ENCODE data around the gene IARS2. TPM values are rescaled to one million over a fixed set of nuclear protein-coding genes. Genes with fewer than 3 reads are reported as not detected.

Gene IARS2
- total RNA-seq, 1 donor from 2014 or later, result 35.4 TPM

DNA sequence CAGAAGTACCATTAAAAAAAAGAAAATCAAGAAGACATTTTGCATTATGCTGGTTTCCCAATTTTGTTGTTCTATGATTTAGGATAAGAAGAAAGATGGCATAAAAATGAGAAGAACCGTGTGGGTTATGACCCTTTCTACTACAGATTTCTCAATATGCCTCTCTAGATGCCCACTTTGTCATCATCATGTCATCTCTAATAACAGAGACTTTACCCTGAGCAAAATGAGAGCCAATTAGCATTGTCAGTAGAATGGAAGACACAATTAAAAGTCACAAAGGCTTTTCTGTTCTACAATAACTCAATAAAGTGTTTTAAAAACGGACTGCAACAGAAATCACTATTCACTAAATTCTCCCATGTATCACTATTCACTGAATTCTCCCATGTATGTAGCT is 92.8 kb downstream of the IARS2 start:
- Mint-ChIP-seq H3K36me3 (ENCODE audit: unreplicated experiment) (no peaks in the 10 kb centered on the region), H3K27ac (ENCODE audit: unreplicated experiment) (no peak overlapping the region), H3K4me3 (ENCODE audit: unreplicated experiment) (no peak overlapping the region), H3K27me3 (ENCODE audit: unreplicated experiment) (no peaks in the 10 kb centered on the region), H3K4me1 (ENCODE audit: low read depth, unreplicated experiment) (no peaks in the 10 kb centered on the region), H3K9me3 (ENCODE audit: unreplicated experiment) (no peaks in the 10 kb centered on the region)
- no peak for DNase-seq
- no peak for TF ChIP-seq CTCF (IDR thresholded peaks at IDR 0.05; ENCODE audit: partially characterized antibody, unreplicated experiment)

GRCh38 chr1:220188538-220188937 is 94.6 kb downstream of the IARS2 start:
- H3K4me3 Mint-ChIP-seq (ENCODE audit: unreplicated experiment), result no peak overlapping the region
- H3K27ac Mint-ChIP-seq (ENCODE audit: unreplicated experiment), result no peak overlapping the region
- no peaks in the 10 kb centered on the region for H3K9me3 Mint-ChIP-seq (ENCODE audit: unreplicated experiment)
- H3K27me3 Mint-ChIP-seq (ENCODE audit: unreplicated experiment), result no peaks in the 10 kb centered on the region
- no peaks in the 10 kb centered on the region for H3K4me1 Mint-ChIP-seq (ENCODE audit: low read depth, unreplicated experiment)
- no peak for TF ChIP-seq CTCF (IDR thresholded peaks at IDR 0.05; ENCODE audit: partially characterized antibody, unreplicated experiment)
- H3K36me3 Mint-ChIP-seq (ENCODE audit: unreplicated experiment), result no peaks in the 10 kb centered on the region
- DNase-seq, result no peak

- Mint-ChIP-seq H3K4me1 (ENCODE audit: low read depth, unreplicated experiment) (no peaks in the 10 kb centered on the region), H3K9me3 (ENCODE audit: unreplicated experiment) (no peaks in the 10 kb centered on the region), H3K4me3 (ENCODE audit: unreplicated experiment) (no peak overlapping the region), H3K36me3 (ENCODE audit: unreplicated experiment) (no peaks in the 10 kb centered on the region), H3K27me3 (ENCODE audit: unreplicated experiment) (no peaks in the 10 kb centered on the region), H3K27ac (ENCODE audit: unreplicated experiment) (no peak overlapping the region)
- no peak for DNase-seq
- TF ChIP-seq CTCF (IDR thresholded peaks at IDR 0.05; ENCODE audit: partially characterized antibody, unreplicated experiment), result peak; percentile 41
These were observed 95.9 kb downstream of the IARS2 start for GRCh38 chr1:220189750-220190347.

DNA sequence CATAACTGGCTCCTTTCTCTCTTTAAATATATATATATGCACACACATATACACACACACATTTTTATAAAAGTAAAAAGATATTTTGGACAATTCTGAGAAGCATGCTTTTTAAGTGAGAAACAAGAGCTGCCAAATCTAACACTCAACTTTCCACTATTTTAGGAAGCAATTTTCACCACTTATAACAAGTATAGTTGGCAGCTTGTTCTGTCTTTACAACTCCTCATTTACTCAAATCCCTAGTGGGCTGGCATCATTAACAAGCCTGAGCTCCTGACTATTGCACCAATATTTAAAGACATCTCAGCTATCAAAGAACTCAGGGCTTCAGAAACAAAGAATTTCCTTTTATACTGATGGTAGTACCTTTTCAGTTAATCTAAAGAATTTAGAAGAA is 101.8 kb downstream of the IARS2 start:
- H3K36me3 Mint-ChIP-seq (ENCODE audit: unreplicated experiment), result no peaks in the 10 kb centered on the region
- H3K27ac Mint-ChIP-seq (ENCODE audit: unreplicated experiment), result no peak overlapping the region
- H3K4me3 Mint-ChIP-seq (ENCODE audit: unreplicated experiment), result no peak overlapping the region
- no peaks in the 10 kb centered on the region for H3K9me3 Mint-ChIP-seq (ENCODE audit: unreplicated experiment)
- DNase-seq, result no peak
- H3K27me3 Mint-ChIP-seq (ENCODE audit: unreplicated experiment), result no peaks in the 10 kb centered on the region
- H3K4me1 Mint-ChIP-seq (ENCODE audit: low read depth, unreplicated experiment), result no peaks in the 10 kb centered on the region
- TF ChIP-seq CTCF (IDR thresholded peaks at IDR 0.05; ENCODE audit: partially characterized antibody, unreplicated experiment), result no peak

Small RNA genes within 50 kb of the gene (microRNA-seq; reads per million reads assigned to microRNA genes)
- gene MIR194-1 (ENCODE audit: unreplicated experiment), result not detected
- gene MIR215 (ENCODE audit: unreplicated experiment), result not detected

Other genes with a start within 250 kb of the IARS2 start
- 1.5 TPM for gene SLC30A10, start 165.6 kb upstream of the IARS2 start, total RNA-seq (ENCODE audit: unreplicated experiment)
- 135 TPM for gene EPRS1, start 47.6 kb upstream of the IARS2 start, total RNA-seq (ENCODE audit: unreplicated experiment)
- gene BPNT1, start 4.3 kb upstream of the IARS2 start, total RNA-seq (ENCODE audit: unreplicated experiment), result 26.0 TPM
- 65.3 TPM for gene RAB3GAP2, start 178.3 kb downstream of the IARS2 start, total RNA-seq (ENCODE audit: unreplicated experiment)

Data from glutamatergic neuron (in vitro differentiated cells).